GM23248 (cell line): ENCODE data around the gene XIST. TPM values are rescaled to one million over a fixed set of nuclear protein-coding genes. Genes with fewer than 3 reads are reported as not detected.
"Not testable (repeated sequence)": the region's sequence is repeated elsewhere in the genome, so short reads cannot be mapped to it uniquely, and the experiment has no call there.

Experiments
- DNase-seq: peaks from one replicate; pipeline ENCODE4 v3.0.0-alpha.2; 2015
- H2AFZ ChIP-seq: fragments of 200-600 bp; sonication (generic); 2 replicates; pipeline ENCODE4 v1.6.1; 2016; ENCODE audit warnings: antibody characterized with exemption
- H3F3A ChIP-seq: fragments of 200-600 bp; sonication (generic); 2 replicates; pipeline ENCODE4 v1.6.1; 2016; ENCODE audit warnings: mild to moderate bottlenecking, antibody characterized with exemption, mixed run types; ENCODE audit not compliant: insufficient read depth
- H3K27ac ChIP-seq: fragments of 200-600 bp; sonication (generic); 2 replicates; pipeline ENCODE4 v1.5.1; 2016; ENCODE audit warnings: mild to moderate bottlenecking
- H3K27me3 ChIP-seq: fragments of 200-600 bp; sonication (generic); replicated peaks from 2 replicates; pipeline ENCODE4 v1.6.1; 2016; ENCODE audit warnings: mild to moderate bottlenecking; ENCODE audit not compliant: insufficient read depth
- H3K36me3 ChIP-seq: fragments of 200-600 bp; sonication (generic); 2 replicates; pipeline ENCODE4 v1.6.1; 2016; ENCODE audit warnings: low read depth, mild to moderate bottlenecking
- H3K4me1 ChIP-seq: fragments of 200-600 bp; sonication (generic); 2 replicates; pipeline ENCODE4 v1.6.1; 2016; ENCODE audit warnings: mild to moderate bottlenecking; ENCODE audit not compliant: insufficient read depth
- H3K4me2 ChIP-seq: fragments of 200-600 bp; sonication (generic); one replicate; pipeline ENCODE4 v1.6.1; 2016; ENCODE audit warnings: mild to moderate bottlenecking; ENCODE audit not compliant: unreplicated experiment
- H3K4me3 ChIP-seq: fragments of 200-600 bp; sonication (generic); 2 replicates; pipeline ENCODE4 v1.5.1; 2016; ENCODE audit warnings: mild to moderate bottlenecking
- H3K79me2 ChIP-seq: fragments of 200-600 bp; sonication (generic); 2 replicates; pipeline ENCODE4 v1.6.1; 2016; ENCODE audit warnings: mild to moderate bottlenecking; ENCODE audit not compliant: insufficient read depth
- H3K9ac ChIP-seq: fragments of 200-600 bp; sonication (generic); 2 replicates; pipeline ENCODE4 v1.6.1; 2016; ENCODE audit warnings: mild to moderate bottlenecking
- H3K9me2 ChIP-seq: fragments of 200-600 bp; sonication (generic); 2 replicates; pipeline ENCODE4 v1.6.1; 2016; ENCODE audit warnings: mixed run types, mild to moderate bottlenecking, moderate library complexity; ENCODE audit not compliant: insufficient read depth
- H3K9me3 ChIP-seq: fragments of 200-600 bp; sonication (generic); one replicate; pipeline ENCODE4 v1.6.1; 2017; ENCODE audit warnings: low read depth
- H4K20me1 ChIP-seq: fragments of 200-600 bp; sonication (generic); 2 replicates; pipeline ENCODE4 v1.6.0; 2016; ENCODE audit not compliant: insufficient read depth
- EZH2 ChIP-seq: fragments of 200-600 bp; sonication (generic); IDR thresholded peaks from 2 replicates; pipeline ENCODE4 v1.6.1; 2018; ENCODE audit warnings: antibody characterized with exemption, mild to moderate bottlenecking; ENCODE audit not compliant: insufficient read depth, poor library complexity, severe bottlenecking
- EZH2phosphoT487 ChIP-seq: fragments of 200-600 bp; sonication (generic); IDR thresholded peaks from 2 replicates; pipeline ENCODE4 v1.6.1; 2018; ENCODE audit warnings: antibody characterized with exemption, moderate library complexity, mild to moderate bottlenecking, low read depth; ENCODE audit not compliant: insufficient read depth
- WGBS, 2 experiments: methylation state at CpG; one replicate each; pipeline ENCODE4 v1.1.6; 2015 to 2017; ENCODE audit warnings: low lambda C conversion rate in 2 of 2, low coverage in 1 of 2; ENCODE audit errors: missing lambda C conversion rate in 2 of 2; 5-methylcytosine and 5-hydroxymethylcytosine counted together
- in situ Hi-C: fragments of 300-500 bp; cut with MboI; formaldehyde crosslinking; loops from 2 replicates; pipeline ENCODE4 v1.15.0; 2020
- polyA plus RNA-seq: library from polyadenylated mRNA; unstranded; fragments of >200 nt; fragmentation: Nextera tagmentation; extraction: Ambion mirVana; gene quantifications from 2 replicates; pipeline ENCODE4 v1.2.1, GENCODE V29; 2016
- total RNA-seq: library from RNA; depleted of rRNA; stranded (reverse); fragments of >200 nt; shearing (Covaris generic); gene quantifications from 2 replicates; pipeline ENCODE4 v1.2.3, GENCODE V29; 2014

Gene XIST
- total and polyA plus RNA-seq, 2 experiments from 2014 or later = not detected

- Histone ChIP-seq H3K4me3 (no peak overlapping the region), H2AFZ (no peak overlapping the region), H3K9ac (no peak overlapping the region), H3K4me2 (no peak overlapping the region), H3K9me3 (no peaks in the 10 kb centered on the region), H3K27ac (no peak overlapping the region), H4K20me1 (no peaks in the 10 kb centered on the region), H3K9me2 (no peaks in the 10 kb centered on the region), H3F3A (no peaks in the 10 kb centered on the region), H3K4me1 (no peaks in the 10 kb centered on the region), H3K36me3 (no peaks in the 10 kb centered on the region), H3K79me2 (no peaks in the 10 kb centered on the region), H3K27me3 (no peaks in the 10 kb centered on the region)
- 38 to 58% methylated on average over 4 to 5 of the region's 5 CpGs for WGBS, 2 experiments
- TF ChIP-seq EZH2phosphoT487 (no peak), EZH2 (no peak)
- in situ Hi-C loops = no loop called here
- DNase-seq = no peak
These were observed 25.5 kb downstream of the XIST start for GRCh38 chrX:73826996-73827395.

GRCh38 chrX:73825569-73825968, 26.9 kb downstream of the XIST start:
- Histone ChIP-seq H3K9me2 (no peaks in the 10 kb centered on the region), H4K20me1 (no peaks in the 10 kb centered on the region), H3K36me3 (no peaks in the 10 kb centered on the region), H3K4me1 (no peaks in the 10 kb centered on the region), H3K9ac (no peak overlapping the region), H3K27me3 (no peaks in the 10 kb centered on the region), H3K9me3 (no peaks in the 10 kb centered on the region), H3K4me2 (no peak overlapping the region), H3F3A (no peaks in the 10 kb centered on the region), H3K79me2 (no peaks in the 10 kb centered on the region), H3K27ac (no peak overlapping the region), H2AFZ (no peak overlapping the region), H3K4me3 (no peak overlapping the region)
- 0% methylated on average over 1 of the region's 1 CpG for WGBS, 2 experiments
- TF ChIP-seq EZH2 (no peak), EZH2phosphoT487 (no peak)
- in situ Hi-C loops = no loop called here
- DNase-seq = no peak

- H3K27ac ChIP-seq = no peak overlapping the region
- H3K79me2 ChIP-seq = no peaks in the 10 kb centered on the region
- 41 to 43% methylated on average over 2 of the region's 2 CpGs for WGBS, 2 experiments
- in situ Hi-C loops = no loop called here
- no peak overlapping the region for H2AFZ ChIP-seq
- no peaks in the 10 kb centered on the region for H3K4me1 ChIP-seq
- H3F3A ChIP-seq = no peaks in the 10 kb centered on the region
- H3K4me2 ChIP-seq = no peak overlapping the region
- no peak overlapping the region for H3K4me3 ChIP-seq
- no peaks in the 10 kb centered on the region for H3K36me3 ChIP-seq
- no peaks in the 10 kb centered on the region for H3K9me2 ChIP-seq
- no peaks in the 10 kb centered on the region for H3K9me3 ChIP-seq
- H4K20me1 ChIP-seq = no peaks in the 10 kb centered on the region
- no peak for DNase-seq
- no peaks in the 10 kb centered on the region for H3K27me3 ChIP-seq
- H3K9ac ChIP-seq = no peak overlapping the region
- TF ChIP-seq EZH2phosphoT487 (no peak), EZH2 (no peak)
These were observed 29.0 kb downstream of the XIST start for GRCh38 chrX:73823473-73824004.

- in situ Hi-C loops = no loop called here
- no peak overlapping the region for H3K9ac ChIP-seq
- no peaks in the 10 kb centered on the region for H3K27me3 ChIP-seq
- H3K36me3 ChIP-seq = no peaks in the 10 kb centered on the region
- no peaks in the 10 kb centered on the region for H3K9me3 ChIP-seq
- TF ChIP-seq EZH2phosphoT487 (no peak), EZH2 (no peak)
- H3K9me2 ChIP-seq = no peaks in the 10 kb centered on the region
- H4K20me1 ChIP-seq = no peaks in the 10 kb centered on the region
- no peak overlapping the region for H3K4me2 ChIP-seq
- peak; percentile 2 for DNase-seq
- H3K79me2 ChIP-seq = no peaks in the 10 kb centered on the region
- WGBS, 2 experiments = 30 to 35% methylated on average over 4 of the region's 4 CpGs
- H3K4me3 ChIP-seq = no peak overlapping the region
- H2AFZ ChIP-seq = no peak overlapping the region
- H3F3A ChIP-seq = no peaks in the 10 kb centered on the region
- no peak overlapping the region for H3K27ac ChIP-seq
- no peaks in the 10 kb centered on the region for H3K4me1 ChIP-seq
These were observed 29.7 kb downstream of the XIST start for GRCh38 chrX:73822775-73823174.

- no peaks in the 10 kb centered on the region for H4K20me1 ChIP-seq
- H2AFZ ChIP-seq = no peak overlapping the region
- DNase-seq = no peak
- no peaks in the 10 kb centered on the region for H3K36me3 ChIP-seq
- no peak overlapping the region for H3K27ac ChIP-seq
- no peaks in the 10 kb centered on the region for H3K9me3 ChIP-seq
- TF ChIP-seq EZH2phosphoT487 = no peak
- TF ChIP-seq EZH2 = no peak
- in situ Hi-C loops = no loop called here
- 86 to 90% methylated on average over 4 of the region's 4 CpGs for WGBS, 2 experiments
- H3F3A ChIP-seq = no peaks in the 10 kb centered on the region
- no peaks in the 10 kb centered on the region for H3K27me3 ChIP-seq
- H3K9ac ChIP-seq = no peak overlapping the region
- no peaks in the 10 kb centered on the region for H3K9me2 ChIP-seq
- H3K4me1 ChIP-seq = no peaks in the 10 kb centered on the region
- H3K79me2 ChIP-seq = no peaks in the 10 kb centered on the region
- no peak overlapping the region for H3K4me2 ChIP-seq
- H3K4me3 ChIP-seq = no peak overlapping the region
These were observed 30.5 kb downstream of the XIST start for GRCh38 chrX:73821921-73822559.

GRCh38 chrX:73819864-73820558, 32.5 kb downstream of the XIST start:
- H3K9ac ChIP-seq, in situ Hi-C loops, H3K27me3 ChIP-seq, H3K4me1 ChIP-seq, H4K20me1 ChIP-seq, H3K9me2 ChIP-seq, H3K79me2 ChIP-seq, DNase-seq, H3K4me3 ChIP-seq, H3K4me2 ChIP-seq, H3K27ac ChIP-seq, H3F3A ChIP-seq, H3K9me3 ChIP-seq, H3K36me3 ChIP-seq, H2AFZ ChIP-seq: not testable (repeated sequence)
- WGBS, 2 experiments = 62 to 78% methylated on average over 8 to 10 of the region's 10 CpGs
